Keratinocyte (primary cell): ENCODE results near the gene TSPAN8. TPM values are rescaled to one million over a fixed set of nuclear protein-coding genes. Genes with fewer than 3 reads are reported as not detected.

Experiments
- DNase-seq: peaks from one replicate; pipeline ENCODE4 v3.0.0-alpha.2; 2011; ENCODE audit warnings: low read depth, missing footprints, low spot score
- FAIRE-seq: peaks from 2 replicates; lab custom pipeline; 2011; peaks lifted over from hg19 to GRCh38; lab: Jason Lieb, UNC
- H2AFZ ChIP-seq: 2 replicates; pipeline ENCODE4 v1.6.0; 2012; ENCODE audit warnings: low read length, control low read depth, inconsistent platforms; ENCODE audit not compliant: control insufficient read depth
- H3K27ac ChIP-seq: 2 replicates; pipeline ENCODE4 v1.5.1; 2011; ENCODE audit warnings: low read length; ENCODE audit not compliant: control insufficient read depth, insufficient read depth
- H3K27me3 ChIP-seq: 3 replicates; pipeline ENCODE4 v1.6.0; 2011; ENCODE audit warnings: low read length; ENCODE audit not compliant: control insufficient read depth, insufficient read depth; ENCODE audit errors: extremely low read depth
- H3K36me3 ChIP-seq, 2 experiments: 2 replicates in 1 of 2; 3 replicates in 1 of 2; pipeline ENCODE4 v1.5.1; 2011; ENCODE audit warnings: low read length in 2 of 2, mild to moderate bottlenecking in 1 of 2; ENCODE audit not compliant: control insufficient read depth in 2 of 2, insufficient read depth in 2 of 2; ENCODE audit errors: extremely low read depth in 1 of 2
- H3K4me1 ChIP-seq: 3 replicates; pipeline ENCODE4 v1.5.1; 2011; ENCODE audit warnings: low read length; ENCODE audit not compliant: control insufficient read depth, insufficient read depth; ENCODE audit errors: extremely low read depth
- H3K4me2 ChIP-seq: 3 replicates; pipeline ENCODE4 v1.6.0; 2011; ENCODE audit warnings: low read depth, low read length; ENCODE audit not compliant: control insufficient read depth, insufficient read depth; ENCODE audit errors: extremely low read depth
- H3K4me3 ChIP-seq, 3 experiments: fragments of 200-600 bp in 1 of 3; sonication (generic) in 1 of 3; 2 replicates in 2 of 3; 3 replicates in 1 of 3; pipeline ENCODE4 v1.5.1; 2011 to 2016; ENCODE audit warnings: low read length in 3 of 3, mild to moderate bottlenecking in 3 of 3, control low read depth in 2 of 3, inconsistent platforms in 1 of 3, low read depth in 1 of 3, mixed read lengths in 1 of 3, mixed run types in 1 of 3, moderate library complexity in 1 of 3; ENCODE audit not compliant: control insufficient read depth in 2 of 3, insufficient read depth in 2 of 3; ENCODE audit errors: extremely low read depth in 1 of 3
- H3K79me2 ChIP-seq: 2 replicates; pipeline ENCODE4 v1.6.0; 2012; ENCODE audit warnings: low read length; ENCODE audit not compliant: control insufficient read depth, insufficient read depth
- H3K9ac ChIP-seq: 3 replicates; pipeline ENCODE4 v1.6.0; 2011; ENCODE audit warnings: low read length; ENCODE audit not compliant: control insufficient read depth, insufficient read depth; ENCODE audit errors: extremely low read depth
- H3K9me1 ChIP-seq: 3 replicates; pipeline ENCODE4 v1.6.0; 2011; ENCODE audit warnings: low read length; ENCODE audit not compliant: control insufficient read depth, insufficient read depth; ENCODE audit errors: extremely low read depth
- H3K9me3 ChIP-seq: 2 replicates; pipeline ENCODE4 v1.5.1; 2012; ENCODE audit warnings: low read depth, low read length; ENCODE audit not compliant: control insufficient read depth
- H4K20me1 ChIP-seq: 3 replicates; pipeline ENCODE4 v1.6.0; 2011; ENCODE audit warnings: low read length; ENCODE audit not compliant: control insufficient read depth, insufficient read depth; ENCODE audit errors: extremely low read depth
- EZH2 ChIP-seq: IDR thresholded peaks from one replicate; pipeline ENCODE4 v1.6.1; 2012; ENCODE audit warnings: inconsistent platforms, mild to moderate bottlenecking, low read length, moderate library complexity
- dilution Hi-C: fragments of 300-500 bp; cut with MboI; formaldehyde crosslinking; loops from one replicate; pipeline ENCODE4 v1.7.0; 2020; ENCODE audit warnings: low sequenced_read_pairs; ENCODE audit not compliant: extremely low pct_ligation_motif_present
- polyA plus RNA-seq, 5 experiments: library from polyadenylated mRNA; depleted of rRNA in 3 of 5; stranded (reverse) in 3 of 5; stranded (forward) in 1 of 5; unstranded in 1 of 5; fragments of >200 nt; gene quantifications; 1 replicate in 1 of 5; 2 replicates in 3 of 5; 3 replicates in 1 of 5; pipeline versions ENCODE4 v1.2.1 to v1.2.3, GENCODE V29; 2011 to 2012; ENCODE audit warnings: missing spikeins in 2 of 5, low read depth in 1 of 5, low replicate concordance in 1 of 5
- TF ChIP-seq, protein P1 (sequence below), 3 experiments: IDR thresholded peaks in 1 of 3; conservative IDR thresholded peaks in 1 of 3; optimal IDR thresholded peaks in 1 of 3; 2 replicates in 2 of 3; 3 replicates in 1 of 3; pipeline versions ENCODE3 to v1.5.1; 2011; ENCODE audit warnings: low read length in 3 of 3, mild to moderate bottlenecking in 3 of 3, moderate library complexity in 2 of 3, control low read depth in 1 of 3, inconsistent platforms in 1 of 3; ENCODE audit not compliant: insufficient read depth in 2 of 3; ENCODE audit errors: extremely low read depth in 1 of 3

Gene TSPAN8
- polyA plus RNA-seq, 1 donor (not counting 4 experiments of a cell fraction or from before 2014, with no cell fraction given): not detected

DNA sequence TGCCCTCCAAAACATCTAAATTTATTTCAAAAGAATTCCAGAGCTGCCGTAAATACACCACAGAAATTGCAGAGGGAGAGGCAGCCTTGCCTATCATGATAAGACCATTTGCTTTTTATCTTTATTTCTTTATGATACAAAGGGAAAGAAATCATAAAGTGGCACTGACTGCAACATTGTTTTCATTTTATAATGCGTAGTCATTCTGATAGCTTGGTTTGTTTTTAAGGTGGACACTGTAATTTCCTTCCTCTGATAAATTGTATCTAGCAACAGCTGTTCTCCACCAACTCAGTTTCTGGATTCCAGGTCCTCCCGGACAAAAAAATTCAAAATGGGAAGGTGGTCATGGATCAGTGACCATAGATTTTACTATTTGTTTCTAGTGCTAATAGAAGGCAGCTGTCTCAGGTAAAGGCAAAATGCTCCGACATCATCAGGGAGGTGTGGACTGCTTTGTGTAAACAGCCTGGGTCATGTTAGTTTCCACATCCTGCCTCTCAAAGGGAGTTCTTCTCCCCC lies 623 bp upstream of the TSPAN8 start:
- TF ChIP-seq EZH2: no peak
- TF ChIP-seq, protein P1, sequence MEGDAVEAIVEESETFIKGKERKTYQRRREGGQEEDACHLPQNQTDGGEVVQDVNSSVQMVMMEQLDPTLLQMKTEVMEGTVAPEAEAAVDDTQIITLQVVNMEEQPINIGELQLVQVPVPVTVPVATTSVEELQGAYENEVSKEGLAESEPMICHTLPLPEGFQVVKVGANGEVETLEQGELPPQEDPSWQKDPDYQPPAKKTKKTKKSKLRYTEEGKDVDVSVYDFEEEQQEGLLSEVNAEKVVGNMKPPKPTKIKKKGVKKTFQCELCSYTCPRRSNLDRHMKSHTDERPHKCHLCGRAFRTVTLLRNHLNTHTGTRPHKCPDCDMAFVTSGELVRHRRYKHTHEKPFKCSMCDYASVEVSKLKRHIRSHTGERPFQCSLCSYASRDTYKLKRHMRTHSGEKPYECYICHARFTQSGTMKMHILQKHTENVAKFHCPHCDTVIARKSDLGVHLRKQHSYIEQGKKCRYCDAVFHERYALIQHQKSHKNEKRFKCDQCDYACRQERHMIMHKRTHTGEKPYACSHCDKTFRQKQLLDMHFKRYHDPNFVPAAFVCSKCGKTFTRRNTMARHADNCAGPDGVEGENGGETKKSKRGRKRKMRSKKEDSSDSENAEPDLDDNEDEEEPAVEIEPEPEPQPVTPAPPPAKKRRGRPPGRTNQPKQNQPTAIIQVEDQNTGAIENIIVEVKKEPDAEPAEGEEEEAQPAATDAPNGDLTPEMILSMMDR (optimal IDR thresholded peaks at IDR 0.05 in 1 of 3, IDR thresholded peaks at IDR 0.05 in 1 of 3, conservative IDR thresholded peaks at IDR 0.05 in 1 of 3; ENCODE audit: extremely low read depth in 1 of 3, insufficient read depth in 2 of 3, low read length in 3 of 3): no peak
- no peak for FAIRE-seq
- Histone ChIP-seq H3K9me3 (no peaks in the 10 kb centered on the region), H3K9me1 (no peaks in the 10 kb centered on the region), H3K9ac (no peak overlapping the region), H4K20me1 (no peaks in the 10 kb centered on the region), H3K27ac (no peak overlapping the region), H3K27me3 (no peaks in the 10 kb centered on the region), H3K36me3 (no peaks in the 10 kb centered on the region), H2AFZ (no peak overlapping the region), H3K4me1 (no peaks in the 10 kb centered on the region), H3K4me2 (no peak overlapping the region), H3K79me2 (no peaks in the 10 kb centered on the region), H3K4me3 (no peak overlapping the region)
- no peak for DNase-seq
- dilution Hi-C loops: no loop called here

DNA sequence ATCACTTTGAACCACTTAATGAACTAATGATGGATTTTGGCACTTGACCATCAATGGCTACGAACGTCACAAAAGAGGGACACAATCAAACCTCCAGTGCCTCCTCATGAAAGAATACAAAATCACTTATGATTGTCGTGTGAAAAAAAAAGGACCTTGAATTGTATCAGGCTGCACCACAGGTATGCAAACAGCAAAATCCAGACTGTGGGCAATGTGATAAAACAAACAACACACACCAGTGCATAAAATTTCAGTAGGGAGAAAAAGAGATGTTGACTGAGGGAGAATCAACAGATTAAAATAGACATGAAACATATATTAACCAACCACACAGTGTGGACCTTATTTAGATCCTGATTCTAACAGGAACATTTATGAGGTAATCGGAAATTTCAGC lies 2.6 kb downstream of the TSPAN8 start:
- Histone ChIP-seq H3K4me2 (no peak overlapping the region), H2AFZ (no peak overlapping the region), H3K9me3 (no peaks in the 10 kb centered on the region), H3K79me2 (no peaks in the 10 kb centered on the region), H3K27ac (no peak overlapping the region), H4K20me1 (no peaks in the 10 kb centered on the region), H3K4me1 (no peaks in the 10 kb centered on the region), H3K36me3 (no peaks in the 10 kb centered on the region), H3K9ac (no peak overlapping the region), H3K4me3 (no peak overlapping the region), H3K27me3 (no peaks in the 10 kb centered on the region), H3K9me1 (no peaks in the 10 kb centered on the region)
- dilution Hi-C loops: no loop called here
- TF ChIP-seq EZH2: no peak
- TF ChIP-seq, protein P1 (optimal IDR thresholded peaks at IDR 0.05 in 1 of 3, IDR thresholded peaks at IDR 0.05 in 1 of 3, conservative IDR thresholded peaks at IDR 0.05 in 1 of 3; ENCODE audit: extremely low read depth in 1 of 3, insufficient read depth in 2 of 3, low read length in 3 of 3): no peak
- DNase-seq: no peak
- FAIRE-seq: no peak
